PC-3 (cell line): ENCODE measurements around the gene PPIP5K1.
"Not testable (repeated sequence)": the region's sequence is repeated elsewhere in the genome, so short reads cannot be mapped to it uniquely, and the experiment has no call there.

Source experiments
- EZH2 ChIP-seq: fragments of 300-600 bp; sonication (generic); IDR thresholded peaks from one replicate; pipeline ENCODE4 v1.6.1; 2017; ENCODE audit warnings: antibody characterized with exemption, mild to moderate bottlenecking, low read length; ENCODE audit not compliant: unreplicated experiment
- EZH2phosphoT487 ChIP-seq: fragments of 300-600 bp; sonication (generic); IDR thresholded peaks from 2 replicates; pipeline ENCODE4 v1.6.1; 2018; ENCODE audit warnings: mild to moderate bottlenecking, antibody characterized with exemption, low read length, borderline replicate concordance
- TF ChIP-seq, protein P1 (sequence below): fragments of 300-600 bp; sonication (generic); conservative IDR thresholded peaks from 2 replicates; pipeline ENCODE4 v1.5.1; 2017; ENCODE audit warnings: antibody characterized with exemption, low read depth, mild to moderate bottlenecking, low read length

- TF ChIP-seq, protein P1, sequence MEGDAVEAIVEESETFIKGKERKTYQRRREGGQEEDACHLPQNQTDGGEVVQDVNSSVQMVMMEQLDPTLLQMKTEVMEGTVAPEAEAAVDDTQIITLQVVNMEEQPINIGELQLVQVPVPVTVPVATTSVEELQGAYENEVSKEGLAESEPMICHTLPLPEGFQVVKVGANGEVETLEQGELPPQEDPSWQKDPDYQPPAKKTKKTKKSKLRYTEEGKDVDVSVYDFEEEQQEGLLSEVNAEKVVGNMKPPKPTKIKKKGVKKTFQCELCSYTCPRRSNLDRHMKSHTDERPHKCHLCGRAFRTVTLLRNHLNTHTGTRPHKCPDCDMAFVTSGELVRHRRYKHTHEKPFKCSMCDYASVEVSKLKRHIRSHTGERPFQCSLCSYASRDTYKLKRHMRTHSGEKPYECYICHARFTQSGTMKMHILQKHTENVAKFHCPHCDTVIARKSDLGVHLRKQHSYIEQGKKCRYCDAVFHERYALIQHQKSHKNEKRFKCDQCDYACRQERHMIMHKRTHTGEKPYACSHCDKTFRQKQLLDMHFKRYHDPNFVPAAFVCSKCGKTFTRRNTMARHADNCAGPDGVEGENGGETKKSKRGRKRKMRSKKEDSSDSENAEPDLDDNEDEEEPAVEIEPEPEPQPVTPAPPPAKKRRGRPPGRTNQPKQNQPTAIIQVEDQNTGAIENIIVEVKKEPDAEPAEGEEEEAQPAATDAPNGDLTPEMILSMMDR = not testable (repeated sequence)
- TF ChIP-seq EZH2, EZH2phosphoT487: not testable (repeated sequence)
These were observed 26.2 kb downstream of the PPIP5K1 start for GRCh38 chr15:43563793-43564192.
